HL-60/S4 (cell line): ENCODE measurements around the gene CMSS1.

Experiments used
- in situ Hi-C: fragments of 300-500 bp; cut with MboI; formaldehyde crosslinking; loops from 2 replicates; pipeline ENCODE4 v1.14.3; 2022; ENCODE audit warnings: low sequenced_read_pairs

The CMSS1 gene

GRCh38 chr3:99899603-99900002, 81.9 kb downstream of the CMSS1 start:
- in situ Hi-C loops: no loop called here

GRCh38 chr3:99900248-99900647, 82.6 kb downstream of the CMSS1 start:
- in situ Hi-C loops: no loop called here

GRCh38 chr3:99901200-99901926, 83.7 kb downstream of the CMSS1 start:
- in situ Hi-C loops: no loop called here

- in situ Hi-C loops: no loop called here
Measured at GRCh38 chr3:99902091-99902490, 84.4 kb downstream of the CMSS1 start.

- in situ Hi-C loops: no loop called here
Measured at GRCh38 chr3:99903869-99904268, 86.2 kb downstream of the CMSS1 start.

GRCh38 chr3:99907959-99908544, 90.4 kb downstream of the CMSS1 start:
- in situ Hi-C loops: no loop called here

GRCh38 chr3:99909714-99910495, 92.2 kb downstream of the CMSS1 start:
- in situ Hi-C loops: no loop called here

- in situ Hi-C loops: no loop called here
Measured at GRCh38 chr3:99910752-99911290, 93.2 kb downstream of the CMSS1 start.

- in situ Hi-C loops: no loop called here
Measured at GRCh38 chr3:99911433-99911832, 93.8 kb downstream of the CMSS1 start.

- in situ Hi-C loops: no loop called here
Measured at GRCh38 chr3:99915906-99916432, 98.3 kb downstream of the CMSS1 start.

GRCh38 chr3:99918715-99919114, 101.1 kb downstream of the CMSS1 start:
- in situ Hi-C loops: no loop called here

- in situ Hi-C loops: no loop called here
Measured at GRCh38 chr3:99919694-99920093, 102.0 kb downstream of the CMSS1 start.

- in situ Hi-C loops: no loop called here
Measured at GRCh38 chr3:99920481-99921376, 103.1 kb downstream of the CMSS1 start.

GRCh38 chr3:99921377-99921695, 103.7 kb downstream of the CMSS1 start:
- in situ Hi-C loops: no loop called here

GRCh38 chr3:99921986-99922385, 104.3 kb downstream of the CMSS1 start:
- in situ Hi-C loops: no loop called here

- in situ Hi-C loops: no loop called here
Measured at GRCh38 chr3:99923873-99924272, 106.2 kb downstream of the CMSS1 start.

- in situ Hi-C loops: no loop called here
Measured at GRCh38 chr3:99925584-99926230, 108.0 kb downstream of the CMSS1 start.

- in situ Hi-C loops: no loop called here
Measured at GRCh38 chr3:99927671-99928457, 110.2 kb downstream of the CMSS1 start.
